Measurements from ENCODE around the gene HAUS7. TPM values are rescaled to one million over a fixed set of nuclear protein-coding genes. Genes with fewer than 3 reads are reported as not detected.

Gene HAUS7
- total RNA-seq, 2 experiments from 2014 or later, result 63.5 to 68.5 TPM

- Mint-ChIP-seq H3K27ac (no peak overlapping the region), H3K4me1 (ENCODE audit: low read depth) (no peaks in the 10 kb centered on the region), H3K4me3 (no peak overlapping the region), H3K36me3 (ENCODE audit: low read depth) (no peaks in the 10 kb centered on the region), H3K27me3 (ENCODE audit: low read depth) (no peaks in the 10 kb centered on the region), H3K9me3 (no peaks in the 10 kb centered on the region)
- no peak for DNase-seq
- intact Hi-C loops (cut with micrococcal nuclease), result no loop called here
- CTCF ChIA-PET, result no interaction called here
Observed at GRCh38 chrX:153447581-153447960, 22.8 kb downstream of the HAUS7 start.

GRCh38 chrX:153446950-153447580 is 23.3 kb downstream of the HAUS7 start:
- H3K27ac Mint-ChIP-seq, result no peak overlapping the region
- H3K27me3 Mint-ChIP-seq (ENCODE audit: low read depth), result no peaks in the 10 kb centered on the region
- H3K36me3 Mint-ChIP-seq (ENCODE audit: low read depth), result no peaks in the 10 kb centered on the region
- no peaks in the 10 kb centered on the region for H3K4me1 Mint-ChIP-seq (ENCODE audit: low read depth)
- H3K9me3 Mint-ChIP-seq, result no peaks in the 10 kb centered on the region
- intact Hi-C loops (cut with micrococcal nuclease), result no loop called here
- H3K4me3 Mint-ChIP-seq, result no peak overlapping the region
- no peak for DNase-seq
- CTCF ChIA-PET, result no interaction called here

GRCh38 chrX:153446636-153446936 is 23.8 kb downstream of the HAUS7 start:
- Mint-ChIP-seq H3K9me3 (no peaks in the 10 kb centered on the region), H3K36me3 (ENCODE audit: low read depth) (no peaks in the 10 kb centered on the region), H3K27ac (no peak overlapping the region), H3K27me3 (ENCODE audit: low read depth) (no peaks in the 10 kb centered on the region), H3K4me1 (ENCODE audit: low read depth) (no peaks in the 10 kb centered on the region), H3K4me3 (no peak overlapping the region)
- DNase-seq, result no peak
- CTCF ChIA-PET, result no interaction called here
- intact Hi-C loops (cut with micrococcal nuclease), result no loop called here

GRCh38 chrX:153445856-153446635 is 24.3 kb downstream of the HAUS7 start, which contains the start of gene TREX2:
Gene TREX2, minus strand, starts transcription at chrX:153446056. Its CDS starts 626 bp downstream, at chrX:153445430.
- CTCF ChIA-PET, result no interaction called here
- intact Hi-C loops (cut with micrococcal nuclease), result no loop called here
- Mint-ChIP-seq H3K4me1 (ENCODE audit: low read depth) (no peaks in the 10 kb centered on the region), H3K36me3 (ENCODE audit: low read depth) (no peaks in the 10 kb centered on the region), H3K27ac (no peak within 1 kb of the TSS), H3K27me3 (ENCODE audit: low read depth) (no peaks in the 10 kb centered on the region), H3K4me3 (no peak within 1 kb of the TSS), H3K9me3 (no peaks in the 10 kb centered on the region)
- no peak for DNase-seq

GRCh38 chrX:153445106-153445855 is 25.1 kb downstream of the HAUS7 start:
- Mint-ChIP-seq H3K4me3 (no peak overlapping the region), H3K4me1 (ENCODE audit: low read depth) (no peaks in the 10 kb centered on the region), H3K27ac (no peak overlapping the region), H3K9me3 (no peaks in the 10 kb centered on the region), H3K36me3 (ENCODE audit: low read depth) (no peaks in the 10 kb centered on the region), H3K27me3 (ENCODE audit: low read depth) (no peaks in the 10 kb centered on the region)
- intact Hi-C loops (cut with micrococcal nuclease), result no loop called here
- DNase-seq, result no peak
- CTCF ChIA-PET, result no interaction called here

GRCh38 chrX:153444333-153445011 is 25.9 kb downstream of the HAUS7 start:
- H3K4me3 Mint-ChIP-seq, result no peak overlapping the region

GRCh38 chrX:153443476-153444332 is 26.7 kb downstream of the HAUS7 start:
- Mint-ChIP-seq H3K27ac (no peak overlapping the region), H3K36me3 (ENCODE audit: low read depth) (no peaks in the 10 kb centered on the region), H3K4me3 (no peak overlapping the region), H3K27me3 (ENCODE audit: low read depth) (no peaks in the 10 kb centered on the region), H3K9me3 (no peaks in the 10 kb centered on the region), H3K4me1 (ENCODE audit: low read depth) (no peaks in the 10 kb centered on the region)
- DNase-seq, result no peak
- CTCF ChIA-PET, result no interaction called here
- intact Hi-C loops (cut with micrococcal nuclease), result no loop called here

More at GRCh38 chrX:153444333-153445011, 25.9 kb downstream of the HAUS7 start:
- intact Hi-C loops (cut with micrococcal nuclease), result no loop called here
- Mint-ChIP-seq H3K27me3 (ENCODE audit: low read depth) (no peaks in the 10 kb centered on the region), H3K27ac (no peak overlapping the region), H3K9me3 (no peaks in the 10 kb centered on the region), H3K4me1 (ENCODE audit: low read depth) (no peaks in the 10 kb centered on the region), H3K36me3 (ENCODE audit: low read depth) (no peaks in the 10 kb centered on the region)
- no peak for DNase-seq
- CTCF ChIA-PET, result no interaction called here

GRCh38 chrX:153442463-153442862 is 27.9 kb downstream of the HAUS7 start:
- CTCF ChIA-PET, result no interaction called here

GRCh38 chrX:153441981-153442380 is 28.4 kb downstream of the HAUS7 start:
- intact Hi-C loops (cut with micrococcal nuclease), result no loop called here
- no peaks in the 10 kb centered on the region for H3K4me1 Mint-ChIP-seq (ENCODE audit: low read depth)
- no peaks in the 10 kb centered on the region for H3K36me3 Mint-ChIP-seq (ENCODE audit: low read depth)
- H3K27ac Mint-ChIP-seq, result no peak overlapping the region
- no peaks in the 10 kb centered on the region for H3K9me3 Mint-ChIP-seq
- H3K4me3 Mint-ChIP-seq, result no peak overlapping the region
- no peaks in the 10 kb centered on the region for H3K27me3 Mint-ChIP-seq (ENCODE audit: low read depth)
- DNase-seq, result no peak
- CTCF ChIA-PET, result no interaction called here

More at GRCh38 chrX:153442463-153442862, 27.9 kb downstream of the HAUS7 start:
- Mint-ChIP-seq H3K4me1 (ENCODE audit: low read depth) (no peaks in the 10 kb centered on the region), H3K27ac (no peak overlapping the region), H3K4me3 (no peak overlapping the region), H3K36me3 (ENCODE audit: low read depth) (no peaks in the 10 kb centered on the region), H3K9me3 (no peaks in the 10 kb centered on the region), H3K27me3 (ENCODE audit: low read depth) (no peaks in the 10 kb centered on the region)
- DNase-seq, result no peak
- intact Hi-C loops (cut with micrococcal nuclease), result no loop called here

- H3K36me3 Mint-ChIP-seq (ENCODE audit: low read depth), result no peaks in the 10 kb centered on the region
- CTCF ChIA-PET, result no interaction called here
Observed at GRCh38 chrX:153441296-153441695, 29.1 kb downstream of the HAUS7 start.

GRCh38 chrX:153440556-153441135 is 29.7 kb downstream of the HAUS7 start:
- H3K27ac Mint-ChIP-seq, result no peak overlapping the region
- no peaks in the 10 kb centered on the region for H3K4me1 Mint-ChIP-seq (ENCODE audit: low read depth)
- DNase-seq, result no peak
- intact Hi-C loops (cut with micrococcal nuclease), result no loop called here
- H3K36me3 Mint-ChIP-seq (ENCODE audit: low read depth), result no peaks in the 10 kb centered on the region
- no peak overlapping the region for H3K4me3 Mint-ChIP-seq
- no peaks in the 10 kb centered on the region for H3K9me3 Mint-ChIP-seq
- H3K27me3 Mint-ChIP-seq (ENCODE audit: low read depth), result no peaks in the 10 kb centered on the region
- CTCF ChIA-PET, result no interaction called here

More at GRCh38 chrX:153441296-153441695, 29.1 kb downstream of the HAUS7 start:
- no peak for DNase-seq
- Mint-ChIP-seq H3K27me3 (ENCODE audit: low read depth) (no peaks in the 10 kb centered on the region), H3K27ac (no peak overlapping the region), H3K9me3 (no peaks in the 10 kb centered on the region), H3K4me1 (ENCODE audit: low read depth) (no peaks in the 10 kb centered on the region), H3K4me3 (no peak overlapping the region)
- intact Hi-C loops (cut with micrococcal nuclease), result no loop called here
